ENCODE data around the gene C5orf63. TPM values are rescaled to one million over a fixed set of nuclear protein-coding genes. Genes with fewer than 3 reads are reported as not detected.

C5orf63 gene
- total and polyA plus RNA-seq, 9 of the 15 experiments (the other 6 are each of a cell fraction or from before 2014, with no cell fraction given): 1.8 to 24.6 (median 6.2) TPM

GRCh38 chr5:127013407-127013806 is 59.9 kb downstream of the C5orf63 start:
- intact Hi-C loops (cut with micrococcal nuclease) (no loop called here), in situ Hi-C loops (cut with MboI) (no loop called here)
- FAIRE-seq: no peak
- WGBS (ENCODE audit: insufficient coverage, low coverage, missing lambda C conversion rate): 59% methylated on average over 2 of the region's 2 CpGs
- Histone ChIP-seq H2AFZ (ENCODE audit: low read depth, low read length) (no peak overlapping the region), H3K4me1 (replicated peaks in 1 of 2; ENCODE audit: control insufficient read depth in 2 of 2, insufficient read depth in 2 of 2, low read length in 2 of 2) (peaks cover 0 to 19% of the 10 kb centered on the region in 2 experiments; a peak in 3 of 5 replicates), H3K4me2 (ENCODE audit: insufficient read depth, low read length) (no peak overlapping the region), H3K27me3 (ENCODE audit: control insufficient read depth in 2 of 2, insufficient read depth in 2 of 2, low read length in 2 of 2) (no peaks in the 10 kb centered on the region), H3K4me3 (no peak overlapping the region), H3K36me3 (ENCODE audit: control insufficient read depth, insufficient read depth, low read length) (no peaks in the 10 kb centered on the region; the same call in 2 of the 3 replicates), H3K9me3 (replicated peaks; ENCODE audit: control insufficient read depth, insufficient read depth, low read depth, low read length) (no peaks in the 10 kb centered on the region), H3K9me1 (ENCODE audit: control insufficient read depth, insufficient read depth, low read length) (no peaks in the 10 kb centered on the region), H3K27ac (ENCODE audit: extremely low read depth, low read depth, low read length) (no peak overlapping the region), H4K20me1 (replicated peaks; ENCODE audit: control insufficient read depth, insufficient read depth, low read length) (peaks cover 4% of the 10 kb centered on the region; the same call in 1 of the 2 replicates), H3K79me2 (ENCODE audit: control insufficient read depth, insufficient read depth, low read length) (peaks cover 88% of the 10 kb centered on the region), H3K9ac (ENCODE audit: insufficient read depth in 1 of 2, low read depth in 2 of 2, low read length in 2 of 2) (no peak overlapping the region)
- DNase-seq (ENCODE audit: extremely low read depth in 1 of 4, low spot score in 3 of 4): no peak
- no TSS peak for BruUV-seq (replicated peaks)
- CTCF ChIA-PET (ENCODE audit: low intra/inter-chr PET ratio): no interaction called here
- ATAC-seq: no peak
- POLR2A ChIA-PET: interaction anchor here (1.0 to 1.3 kb wide), 2 partner anchors 14 to 15 kb away, joined by 4 to 5 read pairs; no protein-coding TSS in a partner anchor
- TF ChIP-seq CEBPB (tag; IDR thresholded peaks at IDR 0.05) (no peak), ZNF121 (CRISPR knock-in tag; conservative IDR thresholded peaks at IDR 0.05) (no peak), ADNP (tag; IDR thresholded peaks at IDR 0.05) (no peak), CEBPG (CRISPR knock-in tag; IDR thresholded peaks at IDR 0.05) (no peak), CEBPG (tag; conservative IDR thresholded peaks at IDR 0.05 in 1 of 2, IDR thresholded peaks at IDR 0.05 in 1 of 2) (no peak), MYC (IDR thresholded peaks at IDR 0.05; ENCODE audit: low read depth, low read length) (no peak), MYC (CRISPR knock-in tag; IDR thresholded peaks at IDR 0.05; ENCODE audit: borderline replicate concordance, low read depth) (no peak), SMARCA5 (IDR thresholded peaks at IDR 0.05) (no peak), HDAC8 (tag; IDR thresholded peaks at IDR 0.05) (no peak), MYBL2 (IDR thresholded peaks at IDR 0.05; ENCODE audit: low read depth) (no peak), MYBL2 (CRISPR knock-in tag; IDR thresholded peaks at IDR 0.05; ENCODE audit: borderline replicate concordance) (no peak), KHSRP (IDR thresholded peaks at IDR 0.05) (no peak)
- TF ChIP-seq, protein P1, sequence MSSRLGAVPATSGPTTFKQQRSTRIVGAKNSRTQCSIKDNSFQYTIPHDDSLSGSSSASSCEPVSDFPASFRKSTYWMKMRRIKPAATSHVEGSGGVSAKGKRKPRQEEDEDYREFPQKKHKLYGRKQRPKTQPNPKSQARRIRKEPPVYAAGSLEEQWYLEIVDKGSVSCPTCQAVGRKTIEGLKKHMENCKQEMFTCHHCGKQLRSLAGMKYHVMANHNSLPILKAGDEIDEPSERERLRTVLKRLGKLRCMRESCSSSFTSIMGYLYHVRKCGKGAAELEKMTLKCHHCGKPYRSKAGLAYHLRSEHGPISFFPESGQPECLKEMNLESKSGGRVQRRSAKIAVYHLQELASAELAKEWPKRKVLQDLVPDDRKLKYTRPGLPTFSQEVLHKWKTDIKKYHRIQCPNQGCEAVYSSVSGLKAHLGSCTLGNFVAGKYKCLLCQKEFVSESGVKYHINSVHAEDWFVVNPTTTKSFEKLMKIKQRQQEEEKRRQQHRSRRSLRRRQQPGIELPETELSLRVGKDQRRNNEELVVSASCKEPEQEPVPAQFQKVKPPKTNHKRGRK (tag; IDR thresholded peaks at IDR 0.05): no peak
